Ishikawa (cell line): Measurements from ENCODE around the gene ST6GALNAC3.

ENCODE experiments used
- CEBPB ChIP-seq: IDR thresholded peaks from 2 replicates; pipeline ENCODE4 v1.6.1; 2012
- CREB1 ChIP-seq: IDR thresholded peaks from 2 replicates; pipeline ENCODE4 v1.6.1; 2012; ENCODE audit warnings: low read depth
- EGR1 ChIP-seq: IDR thresholded peaks from 2 replicates; pipeline ENCODE4 v1.6.1; 2012
- EP300 ChIP-seq: IDR thresholded peaks from 2 replicates; pipeline ENCODE4 v1.6.1; 2012; ENCODE audit warnings: borderline replicate concordance
- FOXM1 ChIP-seq: IDR thresholded peaks from 2 replicates; pipeline ENCODE4 v1.6.1; 2012; ENCODE audit warnings: low read depth, borderline replicate concordance
- NFIC ChIP-seq: IDR thresholded peaks from 2 replicates; pipeline ENCODE4 v1.6.1; 2012
- RAD21 ChIP-seq: IDR thresholded peaks from 2 replicates; pipeline ENCODE4 v1.6.1; 2012; ENCODE audit warnings: low read depth
- TAF1 ChIP-seq: IDR thresholded peaks from 2 replicates; pipeline ENCODE4 v1.6.1; 2012; ENCODE audit warnings: low read depth, mild to moderate bottlenecking
- TCF12 ChIP-seq: IDR thresholded peaks from 2 replicates; pipeline ENCODE4 v1.6.1; 2012; ENCODE audit warnings: low read depth
- TEAD4 ChIP-seq: IDR thresholded peaks from 2 replicates; pipeline ENCODE4 v1.6.1; 2012
- YY1 ChIP-seq: IDR thresholded peaks from 2 replicates; pipeline ENCODE4 v1.6.1; 2012; ENCODE audit warnings: low read depth
- ZBTB7A ChIP-seq: IDR thresholded peaks from 2 replicates; pipeline ENCODE4 v1.6.1; 2012; ENCODE audit warnings: low read depth
- TF ChIP-seq, protein P1 (sequence below): IDR thresholded peaks from 2 replicates; pipeline ENCODE4 v1.6.1; 2012; ENCODE audit warnings: low read depth, mild to moderate bottlenecking
- TF ChIP-seq, protein P2 (sequence below): IDR thresholded peaks from 2 replicates; pipeline ENCODE4 v1.6.1; 2012
- TF ChIP-seq, protein P3 (sequence below): IDR thresholded peaks from 2 replicates; pipeline ENCODE4 v1.6.1; 2012

The ST6GALNAC3 gene

DNA sequence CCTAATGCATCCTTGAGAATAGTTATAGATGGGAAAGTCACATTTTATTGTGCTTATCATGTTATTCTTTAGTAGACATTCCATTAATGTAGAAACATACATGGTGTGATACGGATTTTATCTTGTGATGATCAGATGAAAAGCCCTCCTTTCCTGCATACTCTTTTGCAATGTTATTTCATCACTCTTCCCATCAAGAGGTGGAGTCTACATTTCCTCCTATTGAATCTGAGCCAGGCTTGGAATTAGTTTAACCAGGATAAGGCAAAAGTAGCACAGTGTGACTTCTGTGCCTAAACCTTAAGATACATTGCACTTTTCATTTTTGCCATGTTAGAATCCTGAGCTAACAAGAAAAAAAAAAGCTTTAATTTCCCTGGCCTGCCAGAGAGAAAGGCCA lies 399.0 kb downstream of the ST6GALNAC3 start:
- no peak for TF ChIP-seq ZBTB7A
- TF ChIP-seq, protein P1, sequence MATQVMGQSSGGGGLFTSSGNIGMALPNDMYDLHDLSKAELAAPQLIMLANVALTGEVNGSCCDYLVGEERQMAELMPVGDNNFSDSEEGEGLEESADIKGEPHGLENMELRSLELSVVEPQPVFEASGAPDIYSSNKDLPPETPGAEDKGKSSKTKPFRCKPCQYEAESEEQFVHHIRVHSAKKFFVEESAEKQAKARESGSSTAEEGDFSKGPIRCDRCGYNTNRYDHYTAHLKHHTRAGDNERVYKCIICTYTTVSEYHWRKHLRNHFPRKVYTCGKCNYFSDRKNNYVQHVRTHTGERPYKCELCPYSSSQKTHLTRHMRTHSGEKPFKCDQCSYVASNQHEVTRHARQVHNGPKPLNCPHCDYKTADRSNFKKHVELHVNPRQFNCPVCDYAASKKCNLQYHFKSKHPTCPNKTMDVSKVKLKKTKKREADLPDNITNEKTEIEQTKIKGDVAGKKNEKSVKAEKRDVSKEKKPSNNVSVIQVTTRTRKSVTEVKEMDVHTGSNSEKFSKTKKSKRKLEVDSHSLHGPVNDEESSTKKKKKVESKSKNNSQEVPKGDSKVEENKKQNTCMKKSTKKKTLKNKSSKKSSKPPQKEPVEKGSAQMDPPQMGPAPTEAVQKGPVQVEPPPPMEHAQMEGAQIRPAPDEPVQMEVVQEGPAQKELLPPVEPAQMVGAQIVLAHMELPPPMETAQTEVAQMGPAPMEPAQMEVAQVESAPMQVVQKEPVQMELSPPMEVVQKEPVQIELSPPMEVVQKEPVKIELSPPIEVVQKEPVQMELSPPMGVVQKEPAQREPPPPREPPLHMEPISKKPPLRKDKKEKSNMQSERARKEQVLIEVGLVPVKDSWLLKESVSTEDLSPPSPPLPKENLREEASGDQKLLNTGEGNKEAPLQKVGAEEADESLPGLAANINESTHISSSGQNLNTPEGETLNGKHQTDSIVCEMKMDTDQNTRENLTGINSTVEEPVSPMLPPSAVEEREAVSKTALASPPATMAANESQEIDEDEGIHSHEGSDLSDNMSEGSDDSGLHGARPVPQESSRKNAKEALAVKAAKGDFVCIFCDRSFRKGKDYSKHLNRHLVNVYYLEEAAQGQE, result no peak
- no peak for TF ChIP-seq CEBPB
- no peak for TF ChIP-seq TEAD4
- no peak for TF ChIP-seq TAF1

DNA sequence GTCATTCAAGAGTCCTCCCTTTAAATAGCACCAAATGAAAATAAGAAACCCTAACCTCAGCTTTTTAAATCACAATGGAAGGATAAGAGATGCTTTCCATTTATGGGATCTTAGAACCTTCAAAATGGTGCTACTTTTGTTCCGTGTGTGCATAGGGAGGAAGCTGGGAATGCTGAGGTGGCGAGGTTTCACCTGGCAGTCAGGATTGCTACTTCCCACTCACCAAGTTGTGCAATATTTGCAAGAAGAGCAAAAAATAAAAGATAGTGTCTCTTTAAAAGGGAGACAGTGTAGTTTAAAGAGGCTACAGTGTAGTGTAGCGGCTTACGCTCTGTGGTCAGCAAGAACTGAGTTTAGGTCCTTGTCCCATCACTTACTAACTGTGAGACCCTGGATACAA lies 400.4 kb downstream of the ST6GALNAC3 start:
- TF ChIP-seq, protein P2, sequence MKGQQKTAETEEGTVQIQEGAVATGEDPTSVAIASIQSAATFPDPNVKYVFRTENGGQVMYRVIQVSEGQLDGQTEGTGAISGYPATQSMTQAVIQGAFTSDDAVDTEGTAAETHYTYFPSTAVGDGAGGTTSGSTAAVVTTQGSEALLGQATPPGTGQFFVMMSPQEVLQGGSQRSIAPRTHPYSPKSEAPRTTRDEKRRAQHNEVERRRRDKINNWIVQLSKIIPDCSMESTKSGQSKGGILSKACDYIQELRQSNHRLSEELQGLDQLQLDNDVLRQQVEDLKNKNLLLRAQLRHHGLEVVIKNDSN, result no peak
- TF ChIP-seq CEBPB, result no peak
- TF ChIP-seq EGR1, result no peak
- no peak for TF ChIP-seq NFIC
- no peak for TF ChIP-seq RAD21
- no peak for TF ChIP-seq ZBTB7A
- no peak for TF ChIP-seq YY1
- no peak for TF ChIP-seq TCF12
- no peak for TF ChIP-seq CREB1
- TF ChIP-seq, protein P3, sequence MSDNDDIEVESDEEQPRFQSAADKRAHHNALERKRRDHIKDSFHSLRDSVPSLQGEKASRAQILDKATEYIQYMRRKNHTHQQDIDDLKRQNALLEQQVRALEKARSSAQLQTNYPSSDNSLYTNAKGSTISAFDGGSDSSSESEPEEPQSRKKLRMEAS, result no peak

DNA sequence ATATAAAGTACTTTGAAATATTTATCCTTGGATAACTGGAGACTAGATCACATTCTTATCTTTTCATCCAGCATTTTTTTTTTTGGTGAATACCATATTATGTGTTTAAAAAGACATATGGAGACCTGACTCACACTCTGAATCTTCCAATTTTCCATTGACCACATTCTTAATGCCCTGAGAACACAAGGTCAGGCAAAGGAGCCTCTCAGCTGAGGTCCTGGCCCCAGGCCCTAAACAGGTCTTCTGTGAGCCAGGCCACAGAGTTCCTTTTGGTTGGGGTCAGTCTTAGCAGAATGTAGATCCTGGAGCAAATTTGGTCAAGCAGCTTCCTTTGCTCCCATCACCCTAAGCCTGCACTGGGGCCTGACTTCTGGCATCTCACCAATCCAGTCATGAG lies 402.6 kb downstream of the ST6GALNAC3 start:
- TF ChIP-seq, protein P1, result no peak
- no peak for TF ChIP-seq TCF12
- TF ChIP-seq CREB1, result no peak
- no peak for TF ChIP-seq FOXM1
- TF ChIP-seq, protein P3, result no peak
- no peak for TF ChIP-seq YY1
- TF ChIP-seq, protein P2, result no peak
- no peak for TF ChIP-seq CEBPB
- no peak for TF ChIP-seq ZBTB7A
- TF ChIP-seq TAF1, result no peak
- TF ChIP-seq TEAD4, result no peak
- TF ChIP-seq RAD21, result no peak
- no peak for TF ChIP-seq EP300

DNA sequence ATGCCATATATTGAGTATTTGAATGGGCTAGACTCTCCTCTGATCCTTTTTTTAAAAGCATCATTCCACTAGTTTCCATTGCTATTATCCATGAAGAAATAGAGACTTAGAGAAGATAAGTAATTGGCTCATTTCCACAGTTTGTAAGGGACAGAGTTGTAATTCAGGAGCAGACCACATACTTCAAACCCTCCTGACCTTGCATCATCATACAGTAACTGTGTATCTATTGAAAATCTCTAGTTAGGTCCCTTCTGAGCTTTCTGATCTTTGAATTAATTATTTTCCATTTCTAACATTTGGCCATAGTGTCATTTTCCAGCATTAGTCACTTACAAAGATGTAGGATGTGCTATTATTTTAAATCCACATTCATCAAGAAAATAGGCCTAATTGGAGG lies 406.3 kb downstream of the ST6GALNAC3 start:
- TF ChIP-seq FOXM1, result no peak
- TF ChIP-seq, protein P2, result no peak
- no peak for TF ChIP-seq ZBTB7A
- TF ChIP-seq, protein P1, result no peak
- TF ChIP-seq TEAD4, result no peak
- no peak for TF ChIP-seq RAD21
- TF ChIP-seq, protein P3, result no peak
- TF ChIP-seq TAF1, result no peak
- TF ChIP-seq EP300, result no peak
- no peak for TF ChIP-seq CEBPB
- no peak for TF ChIP-seq TCF12
- TF ChIP-seq YY1, result no peak
